T-helper 9 cell (primary cell): Measurements from ENCODE around the gene PSENEN.

Experiments
- DNase-seq: peaks from one replicate; pipeline ENCODE4 v3.0.0-alpha.2; 2020
- total RNA-seq, 2 donors: gene quantifications; one replicate each; lab custom pipeline; 2026; lab: John Stamatoyannopoulos, UW

Gene PSENEN, protein sequence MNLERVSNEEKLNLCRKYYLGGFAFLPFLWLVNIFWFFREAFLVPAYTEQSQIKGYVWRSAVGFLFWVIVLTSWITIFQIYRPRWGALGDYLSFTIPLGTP
- total RNA-seq, result 3.1 to 8.0 reads per million in 2 donors

DNA sequence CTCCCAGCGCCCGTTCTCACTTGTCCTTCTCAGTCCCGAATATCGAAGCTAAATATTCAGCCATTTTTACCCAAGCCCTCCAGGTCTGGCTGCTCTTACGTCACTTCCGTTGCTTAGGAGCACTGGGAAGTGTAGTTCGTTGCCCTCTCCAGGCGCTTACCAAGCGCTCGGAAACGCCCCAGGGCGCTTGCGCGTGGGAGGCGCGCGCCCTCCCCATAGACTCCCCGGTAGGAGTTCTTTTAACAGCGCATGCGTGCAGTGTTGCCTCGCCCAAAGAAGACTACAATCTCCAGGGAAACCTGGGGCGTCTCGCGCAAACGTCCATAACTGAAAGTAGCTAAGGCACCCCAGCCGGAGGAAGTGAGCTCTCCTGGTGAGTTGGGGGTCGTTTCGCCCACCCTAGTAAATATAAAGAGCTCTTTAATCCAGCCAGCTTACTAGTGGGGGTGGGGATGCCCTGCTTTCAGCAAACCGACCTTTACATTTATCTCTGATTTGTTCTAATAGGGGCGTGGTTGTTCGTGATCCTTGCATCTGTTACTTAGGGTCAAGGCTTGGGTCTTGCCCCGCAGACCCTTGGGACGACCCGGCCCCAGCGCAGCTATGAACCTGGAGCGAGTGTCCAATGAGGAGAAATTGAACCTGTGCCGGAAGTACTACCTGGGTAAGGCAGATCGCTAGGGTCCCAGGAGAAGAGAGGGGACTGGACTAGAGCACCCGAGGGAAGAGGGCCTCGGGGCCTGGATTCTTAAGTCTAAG is at the start of gene PSENEN, which contains the start of gene U2AF1L4:
Gene PSENEN, plus strand, starts transcription at position 324 of the 759 bp plus-strand sequence. Its CDS starts 280 bp downstream, at position 604.
Gene U2AF1L4, minus strand, starts transcription at position 91 of the 759 bp plus-strand sequence. Its CDS starts 27 bp downstream, at position 64.
- DNase-seq, result peak; percentile 87

DNA sequence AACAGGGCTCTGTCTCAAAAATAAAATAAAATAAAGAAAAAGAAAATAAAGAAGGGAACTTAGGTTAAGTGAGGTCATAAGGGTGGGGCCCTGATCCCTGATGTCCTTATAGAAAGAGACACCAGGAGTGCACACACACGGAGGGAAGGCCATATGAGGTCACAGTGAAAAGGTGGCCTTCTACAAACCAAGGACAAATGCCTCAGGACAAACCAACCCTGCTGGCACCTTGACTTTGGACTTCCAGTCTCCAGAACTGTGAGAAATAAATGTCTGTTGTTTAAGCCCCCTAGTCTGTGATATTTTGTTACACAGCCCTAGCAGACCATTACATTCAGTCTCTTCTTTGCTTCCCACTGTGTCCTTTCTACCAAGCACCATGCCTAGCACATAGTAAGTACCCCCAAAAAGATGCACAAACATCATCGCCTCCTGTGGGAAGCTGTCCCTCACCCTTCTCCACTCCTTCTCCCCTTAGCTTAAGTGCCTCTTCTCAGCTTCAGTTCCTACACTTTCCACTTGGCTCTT is 49.5 kb upstream of the PSENEN start:
- DNase-seq, result no peak

- DNase-seq, result no peak
Measured at GRCh38 chr19:35696835-35697234, 48.6 kb upstream of the PSENEN start.

- DNase-seq, result peak; percentile 83
Measured at GRCh38 chr19:35702223-35703012, 43.0 kb upstream of the PSENEN start.

DNA sequence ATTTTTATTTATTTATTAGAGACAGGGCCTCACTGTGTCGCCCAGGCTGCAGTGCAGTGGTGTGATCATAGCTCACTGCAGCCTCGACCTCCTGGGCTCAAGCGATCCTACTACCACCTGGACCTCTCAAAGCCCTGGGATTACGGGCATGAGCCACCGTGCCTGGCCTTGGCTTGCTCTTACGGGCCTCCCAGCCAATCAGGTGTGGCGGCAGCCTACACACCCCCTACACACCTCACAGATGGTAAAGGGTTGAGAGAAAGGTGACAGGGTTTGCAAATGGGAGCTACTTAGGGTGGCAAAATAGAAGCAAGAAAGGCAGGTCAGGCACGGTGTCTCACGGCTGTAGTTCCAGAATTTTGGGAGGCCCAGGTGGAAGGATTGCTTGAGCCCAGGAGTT is 42.1 kb upstream of the PSENEN start:
- no peak for DNase-seq

DNA sequence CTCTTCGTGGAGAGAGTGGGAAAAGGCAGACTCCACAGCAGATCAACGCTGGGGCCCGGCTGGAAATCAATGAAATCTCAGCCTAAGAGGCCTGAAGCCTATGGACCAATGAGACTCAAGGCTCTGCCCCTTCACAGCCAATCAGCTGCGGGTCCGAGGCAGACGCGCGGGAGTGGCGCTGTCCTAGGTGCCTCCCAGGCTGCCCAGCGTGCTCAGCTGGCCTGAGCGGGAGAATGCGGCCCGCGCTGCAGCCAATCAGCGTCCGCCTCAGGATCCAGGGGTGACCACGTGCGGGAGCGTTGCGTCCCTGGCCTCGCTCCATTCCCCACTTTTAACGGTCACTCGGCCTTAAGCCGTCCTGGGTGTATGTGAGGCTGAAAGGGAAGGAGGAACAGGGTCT is 41.2 kb upstream of the PSENEN start, which contains the start of gene ZBTB32:
Gene ZBTB32, plus strand, starts transcription at position 341 of the 400 bp plus-strand sequence. CDS start 10,069 bp downstream, outside the sequence.
- no peak for DNase-seq

DNA sequence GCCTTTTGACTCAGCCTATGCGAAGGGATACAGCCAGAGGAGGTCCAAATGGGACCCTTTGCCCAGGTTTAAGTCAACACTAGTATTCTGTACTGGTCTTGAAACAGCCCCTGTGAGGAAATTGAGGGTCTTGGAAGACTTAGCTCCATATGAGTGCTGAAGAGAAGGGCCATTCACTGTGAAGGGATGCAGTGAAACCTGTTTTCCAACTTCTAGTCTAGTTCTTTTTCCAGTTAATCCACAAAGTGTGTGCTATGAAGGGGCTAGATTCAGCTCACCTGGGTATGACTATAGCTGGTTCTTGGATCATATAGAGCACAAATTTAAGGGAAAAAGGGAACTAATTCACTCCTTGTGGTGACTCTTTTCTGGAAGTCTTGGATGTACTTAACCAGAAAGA is 37.1 kb upstream of the PSENEN start:
- DNase-seq, result no peak

GRCh38 chr19:35710784-35711723 is 34.4 kb upstream of the PSENEN start:
- no peak for DNase-seq

DNA sequence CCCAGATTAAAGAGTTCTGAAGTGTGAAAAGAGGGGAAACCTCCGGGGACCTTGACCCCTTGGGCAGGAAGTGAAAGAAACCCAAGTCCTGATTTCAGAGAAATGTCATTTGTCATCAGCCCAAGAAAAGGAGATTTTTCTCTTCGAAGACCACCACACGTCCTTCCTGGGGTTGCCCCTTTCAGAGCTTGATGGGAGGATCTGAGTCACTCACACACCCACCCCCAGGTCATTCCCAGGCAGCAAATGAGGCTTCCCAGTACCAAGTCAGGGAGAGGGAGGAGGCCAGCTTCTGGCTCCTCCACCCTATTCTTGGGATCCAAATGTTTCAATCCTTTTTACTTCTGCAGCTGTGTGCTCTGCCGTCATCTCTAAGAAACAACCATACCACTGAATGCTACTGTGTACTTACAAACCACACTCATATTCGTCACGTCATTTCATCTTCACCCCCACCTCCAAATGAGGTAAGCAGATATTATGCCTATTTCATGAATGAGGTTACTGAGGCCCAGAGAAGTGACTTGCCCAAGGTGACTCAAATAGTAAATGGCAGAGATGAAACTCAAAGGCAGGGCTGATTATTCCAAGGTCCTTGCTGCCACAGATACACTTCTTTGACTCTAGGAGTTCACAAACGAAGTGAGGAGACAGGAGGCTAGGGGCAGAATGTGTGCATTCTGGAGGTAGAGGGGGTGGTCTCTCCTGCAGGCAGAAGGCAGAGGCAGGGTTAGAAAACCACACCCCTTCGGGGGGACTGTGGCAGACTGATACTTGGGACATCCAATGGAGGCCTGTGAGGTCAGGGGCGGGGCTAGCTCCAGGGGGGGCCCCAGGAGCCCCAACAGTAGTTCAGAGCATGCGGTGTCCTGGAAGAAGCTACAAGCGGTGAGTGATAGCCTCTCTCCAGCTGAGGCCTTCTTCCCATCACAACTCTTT is 32.6 kb upstream of the PSENEN start:
- DNase-seq, result no peak

DNA sequence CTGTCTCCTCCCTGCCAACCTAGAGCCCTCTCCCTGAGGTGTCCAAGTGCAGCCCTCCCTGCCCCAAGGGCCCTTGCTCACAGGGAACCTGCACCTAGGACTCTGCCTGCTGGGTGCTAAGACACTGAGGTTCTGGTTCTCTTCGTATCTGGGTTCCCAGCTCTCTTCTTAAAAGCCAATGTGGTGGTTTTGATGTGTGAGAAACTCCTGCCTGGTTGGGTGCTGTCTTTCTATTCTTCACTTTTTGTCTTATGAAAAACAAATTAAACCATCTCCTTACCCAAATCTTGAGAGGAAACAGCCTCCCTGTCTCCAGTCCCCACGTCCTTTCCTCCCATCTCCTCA is 32.0 kb upstream of the PSENEN start:
- no peak for DNase-seq

GRCh38 chr19:35713904-35714495 is 31.5 kb upstream of the PSENEN start:
- DNase-seq, result no peak

GRCh38 chr19:35714601-35715354 is 30.7 kb upstream of the PSENEN start:
- no peak for DNase-seq

DNA sequence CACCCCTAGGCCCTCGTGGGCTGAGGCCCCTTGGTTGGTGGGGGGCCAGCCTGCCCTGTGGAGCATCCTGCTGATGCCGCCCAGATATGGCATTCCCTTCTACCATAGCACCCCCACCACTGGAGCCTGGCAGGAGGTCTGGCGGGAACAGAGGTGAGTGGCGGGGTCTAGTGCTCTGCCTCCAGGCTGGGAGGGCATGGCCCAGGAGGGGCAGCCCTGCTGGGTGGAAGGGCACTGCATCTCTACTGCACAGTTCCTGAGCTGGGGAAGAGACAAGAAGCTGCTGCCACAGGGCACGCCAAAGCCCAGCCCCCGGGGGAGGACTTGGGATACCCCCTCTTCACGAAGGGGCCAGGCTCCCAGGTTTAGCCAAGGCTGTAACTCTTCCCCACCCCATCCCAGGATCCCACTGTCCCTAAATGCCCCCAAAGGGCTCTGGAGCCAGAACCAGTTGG is 30.1 kb upstream of the PSENEN start:
- no peak for DNase-seq

DNA sequence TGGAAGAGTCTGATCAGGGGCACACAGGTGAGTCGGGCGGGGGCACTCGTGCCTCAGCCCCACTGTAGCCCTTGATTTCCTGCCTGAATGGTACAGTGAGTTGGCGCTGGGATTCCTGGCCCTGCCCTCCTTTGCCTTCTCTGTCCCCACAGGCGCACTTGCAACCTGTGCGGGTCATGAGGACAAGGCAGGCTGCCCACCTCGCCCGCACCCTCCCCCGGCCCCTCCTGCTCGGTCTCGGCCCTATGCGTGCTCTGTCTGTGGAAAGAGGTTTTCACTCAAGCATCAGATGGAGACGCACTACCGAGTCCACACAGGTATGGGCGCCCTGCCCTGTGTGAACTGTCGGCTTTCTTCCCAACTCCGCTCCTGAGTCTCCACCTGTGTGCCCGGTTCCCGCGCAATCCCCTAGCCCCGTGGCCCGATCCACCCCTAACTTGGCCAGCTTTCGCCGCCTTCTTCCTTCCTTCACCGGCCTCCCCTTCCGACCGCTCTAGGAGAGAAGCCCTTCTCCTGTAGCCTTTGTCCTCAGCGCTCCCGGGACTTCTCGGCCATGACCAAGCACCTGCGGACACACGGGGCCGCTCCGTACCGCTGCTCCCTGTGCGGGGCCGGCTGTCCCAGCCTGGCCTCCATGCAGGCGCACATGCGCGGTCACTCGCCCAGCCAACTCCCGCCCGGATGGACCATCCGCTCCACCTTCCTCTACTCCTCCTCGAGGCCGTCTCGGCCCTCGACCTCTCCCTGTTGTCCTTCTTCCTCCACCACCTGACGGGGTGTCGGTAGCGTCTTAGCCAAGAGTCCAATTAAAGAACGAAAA is 29.3 kb upstream of the PSENEN start:
- no peak for DNase-seq

- peak; percentile 92 for DNase-seq
Measured at GRCh38 chr19:35716801-35717664, 28.4 kb upstream of the PSENEN start.

DNA sequence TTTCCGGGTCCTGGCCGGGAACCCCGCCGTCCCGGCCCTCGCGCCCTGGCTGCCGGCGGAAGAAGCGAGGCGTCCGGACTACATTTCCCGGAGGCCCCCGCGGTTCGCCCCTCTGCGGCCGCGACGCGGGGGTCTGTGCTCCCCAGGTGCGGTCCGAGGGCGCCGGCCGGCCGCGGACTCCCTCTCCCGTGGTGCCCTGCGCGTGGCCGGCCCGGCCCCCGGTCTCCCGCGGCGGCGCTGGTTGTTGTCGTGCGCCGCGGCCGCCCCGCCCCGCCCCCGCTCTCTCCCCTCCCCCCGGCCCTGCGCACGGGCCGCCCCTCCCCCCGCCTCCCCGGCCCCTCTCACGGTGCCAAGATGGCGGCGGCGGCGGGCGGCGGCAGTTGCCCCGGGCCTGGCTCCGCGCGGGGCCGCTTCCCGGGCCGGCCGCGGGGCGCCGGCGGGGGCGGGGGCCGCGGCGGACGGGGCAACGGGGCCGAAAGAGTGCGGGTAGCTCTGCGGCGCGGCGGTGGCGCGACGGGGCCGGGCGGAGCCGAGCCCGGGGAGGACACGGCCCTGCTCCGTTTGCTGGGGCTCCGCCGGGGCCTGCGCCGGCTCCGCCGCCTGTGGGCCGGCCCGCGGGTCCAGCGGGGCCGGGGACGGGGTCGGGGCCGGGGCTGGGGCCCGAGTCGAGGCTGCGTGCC is 27.6 kb upstream of the PSENEN start, which contains the start of gene KMT2B:
Gene KMT2B, plus strand, starts transcription at position 339 of the 680 bp plus-strand sequence. Its CDS starts 16 bp downstream, at position 355.
- DNase-seq, result no peak
